HepG2 (cell line): ENCODE measurements around the gene CLRN3. TPM values are rescaled to one million over a fixed set of nuclear protein-coding genes. Genes with fewer than 3 reads are reported as not detected.

Experiments used
- ATAC-seq: fragments of 200-7000 bp; cut with Tn5 transposase; 3 replicates; pipeline ENCODE4 v1.9.1; 2020; ENCODE audit warnings: mild to moderate bottlenecking, moderate library complexity
- BruUV-seq: library from RNA; stranded (reverse); fragments of 400-500 nt; replicated peaks from 2 replicates; lab custom pipeline; 2021; lab: Mats Ljungman, UMichigan
- CTCF ChIA-PET: fragments of 300-600 bp; formaldehyde crosslinking; extraction: SDS; loops from one replicate; lab custom pipeline; 2021; ENCODE audit warnings: low total read pairs, inconsistent platforms, low intra/inter-chr PET ratio; lab: Yijun Ruan, JAX
- POLR2A ChIA-PET: fragments of 350-600 bp; sonication (Branson Sonifier 250); formaldehyde crosslinking; loops from one replicate; lab custom pipeline; 2020; ENCODE audit warnings: antibody characterized with exemption, inconsistent platforms; lab: Yijun Ruan, JAX
- DNase-seq: peaks from one replicate; pipeline ENCODE4 v3.0.0-alpha.2; 2015; ENCODE audit warnings: low spot score
- FAIRE-seq: peaks from 3 replicates; lab custom pipeline; 2011; peaks lifted over from hg19 to GRCh38; lab: Jason Lieb, UNC
- H2AFZ ChIP-seq: one replicate; pipeline ENCODE4 v1.6.1; 2011; ENCODE audit warnings: low read length, inconsistent platforms
- H3K27ac ChIP-seq: fragments of 300-600 bp; 3 replicates; pipeline ENCODE4 v1.8.0; 2011; ENCODE audit warnings: mixed run types, mild to moderate bottlenecking, mixed read lengths, low read length, inconsistent platforms; ENCODE audit not compliant: insufficient read depth; ENCODE audit errors: extremely low read length
- H3K27me3 ChIP-seq, 2 experiments: fragments of 200-600 bp in 1 of 2; 2 replicates in 1 of 2; 3 replicates in 1 of 2; pipeline versions ENCODE4 v1.6.0 to v1.8.0; 2011; ENCODE audit warnings: low read length in 2 of 2, mild to moderate bottlenecking in 2 of 2, moderate library complexity in 2 of 2, inconsistent platforms in 1 of 2; ENCODE audit not compliant: insufficient read depth in 2 of 2, control insufficient read depth in 1 of 2
- H3K36me3 ChIP-seq, 2 experiments: fragments of 200-600 bp in 1 of 2; replicated peaks in 1 of 2; 2 replicates in 1 of 2; 3 replicates in 1 of 2; pipeline versions ENCODE4 v1.5.1 to v1.8.0; 2011; ENCODE audit warnings: low read length in 2 of 2, inconsistent platforms in 1 of 2; ENCODE audit not compliant: insufficient read depth in 2 of 2, control insufficient read depth in 1 of 2
- H3K4me1 ChIP-seq: 2 replicates; pipeline ENCODE4 v1.5.1; 2012; ENCODE audit warnings: low read length, inconsistent platforms; ENCODE audit not compliant: insufficient read depth
- H3K4me2 ChIP-seq: 2 replicates; pipeline ENCODE4 v1.6.0; 2011; ENCODE audit warnings: low read depth, low read length, inconsistent platforms
- H3K4me3 ChIP-seq, 3 experiments: fragments of 200-600 bp in 1 of 3; sonication (generic), shearing (Covaris generic) in 1 of 3; replicated peaks in 1 of 3; 2 replicates each; pipeline ENCODE4 v1.5.1; 2011 to 2016; ENCODE audit warnings: low read length in 3 of 3, inconsistent platforms in 2 of 3, low read depth in 2 of 3, mild to moderate bottlenecking in 2 of 3, control low read depth in 1 of 3, mixed read lengths in 1 of 3; ENCODE audit not compliant: insufficient read depth in 1 of 3
- H3K79me2 ChIP-seq: one replicate; pipeline ENCODE4 v1.6.1; 2011; ENCODE audit warnings: low read length, inconsistent platforms; ENCODE audit not compliant: insufficient read depth
- H3K9ac ChIP-seq: 2 replicates; pipeline ENCODE4 v1.6.0; 2011; ENCODE audit warnings: mild to moderate bottlenecking, low read depth, low read length, inconsistent platforms; ENCODE audit not compliant: insufficient read depth
- H3K9me3 ChIP-seq: 2 replicates; pipeline ENCODE4 v1.5.1; 2012; ENCODE audit warnings: mild to moderate bottlenecking, low read length
- H4K20me1 ChIP-seq: 2 replicates; pipeline ENCODE4 v1.6.0; 2011; ENCODE audit warnings: inconsistent platforms, mild to moderate bottlenecking, low read length, moderate library complexity; ENCODE audit not compliant: insufficient read depth
- CREB1 ChIP-seq, 2 experiments: fragments of 450-650 bp in 1 of 2; IDR thresholded peaks; 2 replicates each; pipeline ENCODE4 v1.6.1; 2016 to 2017; ENCODE audit warnings: control low read depth in 1 of 2, mild to moderate bottlenecking in 1 of 2, missing compliant biosample characterization in 1 of 2, missing genetic modification characterization in 1 of 2
- GABPB1 ChIP-seq: IDR thresholded peaks from 2 replicates; pipeline ENCODE4 v1.6.1; 2016; ENCODE audit warnings: mild to moderate bottlenecking, missing genetic modification reagents, moderate library complexity, missing compliant biosample characterization
- GFI1 ChIP-seq: sonication (generic); formaldehyde crosslinking; IDR thresholded peaks from 2 replicates; pipeline ENCODE4 v1.5.0; 2020; ENCODE audit warnings: missing genetic modification reagents, mild to moderate bottlenecking, borderline replicate concordance
- HDAC2 ChIP-seq: sonication (generic); formaldehyde crosslinking; IDR thresholded peaks from 2 replicates; pipeline ENCODE4 v1.4.0; 2020; ENCODE audit warnings: missing genetic modification reagents
- HMGXB3 ChIP-seq: sonication (generic); formaldehyde crosslinking; IDR thresholded peaks from 2 replicates; pipeline ENCODE4 v1.4.0; 2020; ENCODE audit warnings: missing genetic modification reagents, borderline replicate concordance
- MNT ChIP-seq: fragments of 450-650 bp; IDR thresholded peaks from 2 replicates; pipeline ENCODE4 v1.6.1; 2016
- RFXAP ChIP-seq: sonication (generic); formaldehyde crosslinking; IDR thresholded peaks from 2 replicates; pipeline ENCODE4 v1.4.0; 2020; ENCODE audit warnings: missing genetic modification reagents, borderline replicate concordance
- SP4 ChIP-seq: sonication (generic); formaldehyde crosslinking; IDR thresholded peaks from 2 replicates; pipeline ENCODE4 v1.8.1; 2023; ENCODE audit warnings: mild to moderate bottlenecking, missing genetic modification reagents
- THYN1 ChIP-seq: sonication (generic); formaldehyde crosslinking; IDR thresholded peaks from 2 replicates; pipeline ENCODE4 v1.8.1; 2023; ENCODE audit warnings: low read depth, mild to moderate bottlenecking, moderate library complexity, missing genetic modification reagents, borderline replicate concordance
- U2AF2 ChIP-seq: fragments of 200-400 bp; formaldehyde crosslinking; IDR thresholded peaks from 2 replicates; pipeline ENCODE4 v1.6.1; 2017; ENCODE audit warnings: low read depth, mild to moderate bottlenecking, low read length
- ZFP91 ChIP-seq: sonication (generic); formaldehyde crosslinking; IDR thresholded peaks from 2 replicates; pipeline ENCODE4 v1.9.0; 2022; ENCODE audit warnings: missing genetic modification reagents, mild to moderate bottlenecking, borderline replicate concordance
- ZNF30 ChIP-seq: sonication (generic); formaldehyde crosslinking; IDR thresholded peaks from 2 replicates; pipeline ENCODE4 v1.5.0; 2020; ENCODE audit warnings: mild to moderate bottlenecking, missing genetic modification reagents
- ZNF441 ChIP-seq: sonication (generic); formaldehyde crosslinking; IDR thresholded peaks from 2 replicates; pipeline ENCODE4 v1.7.0; 2021; ENCODE audit warnings: missing genetic modification reagents, borderline replicate concordance
- ZNF607 ChIP-seq: sonication (generic); formaldehyde crosslinking; IDR thresholded peaks from 2 replicates; pipeline ENCODE4 v1.5.1; 2020; ENCODE audit warnings: missing genetic modification reagents, mild to moderate bottlenecking, borderline replicate concordance
- WGBS: methylation state at CpG from one replicate; pipeline ENCODE4 v1.1.6; 2017; ENCODE audit warnings: low lambda C conversion rate; 5-methylcytosine and 5-hydroxymethylcytosine counted together
- in situ Hi-C: cut with HindIII; loops from 2 replicates; pipeline ENCODE4 v1.10.0; 2017; ENCODE audit warnings: low pct_unique_long_range_greater_than_20kb; ENCODE audit not compliant: extremely low pct_ligation_motif_present
- intact Hi-C: fragments of 100-400 bp; cut with micrococcal nuclease; formaldehyde crosslinking; loops from one replicate; pipeline ENCODE4 v1.10.0; 2022; ENCODE audit not compliant: unreplicated experiment
- polyA plus RNA-seq, 8 experiments: library from polyadenylated mRNA; depleted of rRNA in 3 of 8; stranded (reverse) in 7 of 8; unstranded in 1 of 8; fragments of >200 nt; fragmentation: Illumina TruSeq in 4 of 8; extraction: Trizol in 4 of 8; gene quantifications; 2 replicates each; pipeline versions ENCODE4 v1.2.1 to v1.2.3, GENCODE V29; 2011 to 2016; ENCODE audit warnings: low read depth in 4 of 8, missing spikeins in 1 of 8, mixed read lengths in 1 of 8; ENCODE audit not compliant: insufficient read depth in 1 of 8
- total RNA-seq, 5 experiments: library from RNA; depleted of rRNA; stranded (reverse); fragments of >200 nt; fragmentation: Illumina TruSeq; extraction: Trizol; gene quantifications; 2 replicates each; pipeline ENCODE4 v1.2.3, GENCODE V29; 2016; ENCODE audit warnings: low read depth in 1 of 5

The CLRN3 gene
- total and polyA plus RNA-seq, 2 of the 13 experiments (the other 11 are each of a cell fraction or from before 2014, with no cell fraction given): not detected

- 30% methylated on average over 5 of the region's 7 CpGs for WGBS
- no peaks in the 10 kb centered on the region for H3K79me2 ChIP-seq
- no peak overlapping the region for H3K9ac ChIP-seq
- H2AFZ ChIP-seq: no peak overlapping the region
- DNase-seq (no peak), ATAC-seq (no peak), FAIRE-seq (no peak)
- no peaks in the 10 kb centered on the region for H3K36me3 ChIP-seq
- H3K4me1 ChIP-seq: no peaks in the 10 kb centered on the region
- in situ Hi-C loops (loop anchor here (5.0 kb wide), 2 partner anchors 102 to 157 kb away; no protein-coding TSS in a partner anchor), intact Hi-C loops (no loop called here)
- ChIA-PET CTCF (no interaction called here), POLR2A (no interaction called here)
- no peak overlapping the region for H3K4me3 ChIP-seq
- no peak overlapping the region for H3K27ac ChIP-seq
- no peaks in the 10 kb centered on the region for H4K20me1 ChIP-seq
- H3K27me3 ChIP-seq: peaks cover 3 to 44% of the 10 kb centered on the region in 2 experiments; a peak in 3 of 5 replicates
- no peaks in the 10 kb centered on the region for H3K9me3 ChIP-seq
- H3K4me2 ChIP-seq: no peak overlapping the region
- BruUV-seq: no TSS peak
- TF ChIP-seq THYN1 (CRISPR knock-in tag): no peak
- no peak for TF ChIP-seq GFI1 (CRISPR knock-in tag)
- no peak for TF ChIP-seq RFXAP (CRISPR knock-in tag)
- no peak for TF ChIP-seq MNT
- no peak for TF ChIP-seq ZNF441 (CRISPR knock-in tag)
- TF ChIP-seq ZNF30: no peak
- TF ChIP-seq SP4 (CRISPR knock-in tag): no peak
- no peak for TF ChIP-seq GABPB1 (CRISPR knock-in tag)
- no peak for TF ChIP-seq HDAC2 (CRISPR knock-in tag)
- no peak for TF ChIP-seq U2AF2
- TF ChIP-seq ZFP91 (CRISPR knock-in tag): no peak
- no peak for TF ChIP-seq ZNF607
- TF ChIP-seq CREB1 (IDR thresholded peaks at IDR 0.05): no peak
- TF ChIP-seq CREB1 (CRISPR knock-in tag; IDR thresholded peaks at IDR 0.05): no peak
- TF ChIP-seq HMGXB3: no peak
Measured at GRCh38 chr10:127909716-127910463, 17.1 kb upstream of the CLRN3 start.
